OCI-LY3 (cell line): ENCODE measurements around the gene NRROS.

Experiments used
- H2AFZ ChIP-seq: fragments of 200-600, 300-600 bp; shearing (Covaris generic); 2 replicates; pipeline ENCODE4 v1.6.0; 2014; ENCODE audit warnings: antibody characterized with exemption, low read depth, low read length
- H3K27ac ChIP-seq: fragments of 200-600, 300-600 bp; sonication (generic); 2 replicates; pipeline ENCODE4 v1.5.1; 2014; ENCODE audit warnings: mild to moderate bottlenecking, low read length, moderate library complexity, mixed read lengths
- H3K27me3 ChIP-seq: fragments of 200-600, 300-600 bp; sonication (generic); 2 replicates; pipeline ENCODE4 v1.6.1; 2014; ENCODE audit warnings: low read depth, low read length, mixed read lengths
- H3K36me3 ChIP-seq: fragments of 200-600, 300-600 bp; sonication (generic); replicated peaks from 2 replicates; pipeline ENCODE3; 2014; ENCODE audit warnings: low read depth, low read length, mixed read lengths
- H3K4me1 ChIP-seq: fragments of 300-600, 200-600 bp; sonication (generic); 2 replicates; pipeline ENCODE4 v1.6.1; 2014; ENCODE audit warnings: low read length, mixed read lengths
- H3K4me2 ChIP-seq: fragments of 200-600, 300-600 bp; sonication (generic); 2 replicates; pipeline ENCODE4 v1.6.1; 2014; ENCODE audit warnings: low read length, mixed read lengths
- H3K4me3 ChIP-seq: fragments of 300-600, 200-600 bp; sonication (generic); 2 replicates; pipeline ENCODE4 v1.5.1; 2014; ENCODE audit warnings: antibody characterized with exemption, mild to moderate bottlenecking, low read length, moderate library complexity
- H3K79me2 ChIP-seq: fragments of 300-600, 200-600 bp; shearing (Covaris generic); 2 replicates; pipeline ENCODE4 v1.6.1; 2014; ENCODE audit warnings: mild to moderate bottlenecking, low read length, mixed read lengths
- H3K9ac ChIP-seq: fragments of 300-600, 200-600 bp; shearing (Covaris generic); 2 replicates; pipeline ENCODE4 v1.6.0; 2014; ENCODE audit warnings: mild to moderate bottlenecking, low read length, moderate library complexity
- H3K9me3 ChIP-seq: fragments of 200-600, 300-600 bp; shearing (Covaris generic); 2 replicates; pipeline ENCODE4 v1.6.1; 2014; ENCODE audit warnings: low read length, mixed read lengths; ENCODE audit not compliant: insufficient read depth
- H4K20me1 ChIP-seq: fragments of 200-600, 300-600 bp; sonication (generic); 2 replicates; pipeline ENCODE4 v1.6.1; 2016; ENCODE audit warnings: low read length, mixed read lengths; ENCODE audit not compliant: insufficient read depth
- CTCF ChIP-seq: fragments of 200-600, 300-600 bp; sonication (generic); IDR thresholded peaks from 2 replicates; pipeline ENCODE4 v1.5.1; 2014; ENCODE audit warnings: antibody characterized with exemption, low read length, low read depth
- EZH2phosphoT487 ChIP-seq: fragments of 200-600 bp; shearing (Covaris generic); IDR thresholded peaks from 2 replicates; pipeline ENCODE4 v1.6.1; 2018; ENCODE audit warnings: antibody characterized with exemption, mixed run types, low read depth

NRROS gene

GRCh38 chr3:196706327-196706726 is 66.8 kb downstream of the NRROS start:
- no peak overlapping the region for H3K4me2 ChIP-seq
- H3K4me3 ChIP-seq, result no peak overlapping the region
- no peaks in the 10 kb centered on the region for H3K27me3 ChIP-seq
- no peaks in the 10 kb centered on the region for H3K79me2 ChIP-seq
- no peaks in the 10 kb centered on the region for H3K9me3 ChIP-seq
- H3K27ac ChIP-seq, result no peak overlapping the region
- no peaks in the 10 kb centered on the region for H3K36me3 ChIP-seq
- no peak overlapping the region for H3K9ac ChIP-seq
- H2AFZ ChIP-seq, result no peak overlapping the region
- no peak for TF ChIP-seq CTCF
- TF ChIP-seq EZH2phosphoT487, result no peak
- no peaks in the 10 kb centered on the region; the same call in 1 of the 2 replicates for H4K20me1 ChIP-seq
- H3K4me1 ChIP-seq, result peaks cover 6% of the 10 kb centered on the region; the same call in 1 of the 2 replicates

- no peaks in the 10 kb centered on the region for H3K27me3 ChIP-seq
- no peak overlapping the region for H3K4me3 ChIP-seq
- no peak overlapping the region for H3K4me2 ChIP-seq
- no peak overlapping the region for H2AFZ ChIP-seq
- H4K20me1 ChIP-seq, result no peaks in the 10 kb centered on the region; the same call in 1 of the 2 replicates
- H3K27ac ChIP-seq, result no peak overlapping the region
- H3K9me3 ChIP-seq, result no peaks in the 10 kb centered on the region
- H3K36me3 ChIP-seq, result no peaks in the 10 kb centered on the region
- H3K4me1 ChIP-seq, result peaks cover 6% of the 10 kb centered on the region; the same call in 1 of the 2 replicates
- TF ChIP-seq CTCF, result no peak
- TF ChIP-seq EZH2phosphoT487, result no peak
- no peak overlapping the region for H3K9ac ChIP-seq
- no peaks in the 10 kb centered on the region for H3K79me2 ChIP-seq
Observed at GRCh38 chr3:196706731-196707130, 67.2 kb downstream of the NRROS start.

GRCh38 chr3:196707566-196707965 is 68.1 kb downstream of the NRROS start:
- Histone ChIP-seq H3K79me2 (peaks cover under 1% of the 10 kb centered on the region; the same call in 1 of the 2 replicates), H2AFZ (no peak overlapping the region), H3K9ac (no peak overlapping the region), H3K36me3 (no peaks in the 10 kb centered on the region), H3K9me3 (no peaks in the 10 kb centered on the region), H3K4me2 (no peak overlapping the region), H3K4me3 (no peak overlapping the region), H3K27ac (no peak overlapping the region), H4K20me1 (no peaks in the 10 kb centered on the region; the same call in 1 of the 2 replicates), H3K4me1 (peaks cover 6% of the 10 kb centered on the region; the same call in 1 of the 2 replicates), H3K27me3 (no peaks in the 10 kb centered on the region)
- TF ChIP-seq CTCF (no peak), EZH2phosphoT487 (no peak)

- H4K20me1 ChIP-seq, result no peaks in the 10 kb centered on the region; the same call in 1 of the 2 replicates
- no peak overlapping the region for H3K27ac ChIP-seq
- TF ChIP-seq CTCF, result no peak
- no peak for TF ChIP-seq EZH2phosphoT487
- no peak overlapping the region for H3K4me3 ChIP-seq
- no peaks in the 10 kb centered on the region for H3K9me3 ChIP-seq
- H3K4me2 ChIP-seq, result no peak overlapping the region
- no peaks in the 10 kb centered on the region for H3K36me3 ChIP-seq
- H2AFZ ChIP-seq, result no peak overlapping the region
- peaks cover 9% of the 10 kb centered on the region for H3K79me2 ChIP-seq
- H3K27me3 ChIP-seq, result no peaks in the 10 kb centered on the region
- no peak overlapping the region for H3K9ac ChIP-seq
- H3K4me1 ChIP-seq, result peaks cover 6% of the 10 kb centered on the region; the same call in 1 of the 2 replicates
Observed at GRCh38 chr3:196708467-196708866, 69.0 kb downstream of the NRROS start.
